H1 (cell line): ENCODE data around the gene TMEM164.

Experiments used
- EP300 ChIP-seq, 2 experiments: IDR thresholded peaks; 1 replicate in 1 of 2; 2 replicates in 1 of 2; pipeline ENCODE4 v1.6.1; 2011 to 2012; ENCODE audit warnings: low read depth in 2 of 2, low read length in 2 of 2, mild to moderate bottlenecking in 2 of 2, borderline replicate concordance in 1 of 2, inconsistent platforms in 1 of 2, moderate library complexity in 1 of 2
- NRF1 ChIP-seq: IDR thresholded peaks from 2 replicates; pipeline ENCODE4 v1.6.1; 2011; ENCODE audit warnings: mild to moderate bottlenecking, low read depth, low read length, improper control_type of control experiment
- POLR2A ChIP-seq, 2 experiments: IDR thresholded peaks; 1 replicate in 1 of 2; 2 replicates in 1 of 2; pipeline ENCODE4 v1.6.1; 2011; ENCODE audit warnings: low read depth in 2 of 2, low read length in 2 of 2, mild to moderate bottlenecking in 2 of 2; ENCODE audit errors: control extremely low read depth in 1 of 2
- RBBP5 ChIP-seq: IDR thresholded peaks from 2 replicates; pipeline ENCODE4 v1.7.1; 2012; ENCODE audit warnings: low read depth, mild to moderate bottlenecking, inconsistent platforms, low read length, moderate library complexity, borderline replicate concordance
- YY1 ChIP-seq: IDR thresholded peaks from 2 replicates; pipeline ENCODE4 v1.6.1; 2011; ENCODE audit warnings: low read depth, mild to moderate bottlenecking, low read length

GRCh38 chrX:110037178-110037577 lies 34.3 kb downstream of the TMEM164 start:
- TF ChIP-seq POLR2A (IDR thresholded peaks at IDR 0.05; ENCODE audit: control extremely low read depth in 1 of 2, low read depth in 2 of 2, low read length in 2 of 2) (no peak), RBBP5 (no peak), YY1 (no peak), EP300 (IDR thresholded peaks at IDR 0.05; ENCODE audit: borderline replicate concordance in 1 of 2, low read depth in 2 of 2, low read length in 2 of 2) (no peak), NRF1 (no peak)
